HEK293 (cell line): ENCODE data around the gene CCDC3.

Experiments
- CTCF ChIA-PET: fragments of 350-600 bp; formaldehyde crosslinking; extraction: SDS; loops from one replicate; lab custom pipeline; 2021; ENCODE audit warnings: antibody characterized with exemption; lab: Yijun Ruan, JAX
- POLR2A ChIA-PET: fragments of 300-600 bp; formaldehyde crosslinking; extraction: SDS; loops from one replicate; lab custom pipeline; 2020; ENCODE audit warnings: antibody characterized with exemption, inconsistent platforms; lab: Yijun Ruan, JAX
- H3K27ac ChIP-seq: fragments of 200-500 bp; sonication (Bioruptor generic); 2 replicates; pipeline ENCODE4 v1.5.1; 2014; ENCODE audit warnings: low read depth, low read length, control low read depth, inconsistent platforms; ENCODE audit errors: extremely low read depth
- H3K36me3 ChIP-seq, 2 experiments: fragments of 200-500 bp in 1 of 2; sonication (Bioruptor generic) in 1 of 2; 1 replicate in 1 of 2; 2 replicates in 1 of 2; pipeline ENCODE4 v1.5.1; 2014 to 2017; ENCODE audit warnings: inconsistent platforms in 2 of 2, low read length in 2 of 2; ENCODE audit not compliant: control insufficient read depth in 2 of 2, insufficient read depth in 1 of 2
- H3K4me1 ChIP-seq: fragments of 200-500 bp; sonication (Bioruptor generic); 2 replicates; pipeline ENCODE4 v1.5.1; 2014; ENCODE audit warnings: mild to moderate bottlenecking, low read length, inconsistent platforms; ENCODE audit not compliant: control insufficient read depth, insufficient read depth
- H3K4me3 ChIP-seq: 2 replicates; pipeline ENCODE4 v1.5.1; 2011; ENCODE audit warnings: low read depth, mild to moderate bottlenecking, control low read depth, low read length, moderate library complexity
- H3K9me3 ChIP-seq: fragments of 200-500 bp; sonication (Bioruptor generic); 2 replicates; pipeline ENCODE4 v1.5.1; 2014; ENCODE audit warnings: low read depth, low read length, inconsistent platforms; ENCODE audit not compliant: control insufficient read depth, insufficient read depth
- BCL11A ChIP-seq: fragments of 450-650 bp; formaldehyde crosslinking; IDR thresholded peaks from 2 replicates; pipeline ENCODE4 v1.5.1; 2016; ENCODE audit warnings: low read depth, missing biosample characterization, missing genetic modification characterization
- BCL6B ChIP-seq: fragments of 450-650 bp; formaldehyde crosslinking; IDR thresholded peaks from 2 replicates; pipeline ENCODE4 v1.5.1; 2017; ENCODE audit warnings: missing biosample characterization, missing genetic modification characterization
- GFI1B ChIP-seq: fragments of 450-650 bp; formaldehyde crosslinking; IDR thresholded peaks from 2 replicates; pipeline ENCODE4 v1.5.1; 2016; ENCODE audit warnings: missing biosample characterization, missing genetic modification characterization
- HOXD13 ChIP-seq: sonication (generic); formaldehyde crosslinking; IDR thresholded peaks from 2 replicates; pipeline ENCODE4 v1.8.0; 2022; ENCODE audit warnings: missing genetic modification reagents, borderline replicate concordance
- MEIS1 ChIP-seq: sonication (generic); formaldehyde crosslinking; IDR thresholded peaks from 2 replicates; pipeline ENCODE4 v1.8.1; 2022; ENCODE audit warnings: missing genetic modification reagents, mild to moderate bottlenecking, borderline replicate concordance
- SCRT1 ChIP-seq: fragments of 450-650 bp; formaldehyde crosslinking; IDR thresholded peaks from 2 replicates; pipeline ENCODE4 v1.5.1; 2016; ENCODE audit warnings: missing biosample characterization, missing genetic modification characterization, borderline replicate concordance
- ZBTB7A ChIP-seq: fragments of 450-650 bp; formaldehyde crosslinking; IDR thresholded peaks from 2 replicates; pipeline ENCODE4 v1.5.1; 2016; ENCODE audit warnings: low read depth, missing biosample characterization, missing genetic modification characterization
- ZFP41 ChIP-seq: fragments of 450-650 bp; formaldehyde crosslinking; IDR thresholded peaks from 2 replicates; pipeline ENCODE4 v1.5.1; 2016; ENCODE audit warnings: missing biosample characterization, missing genetic modification characterization, borderline replicate concordance
- ZNF239 ChIP-seq: fragments of 450-650 bp; formaldehyde crosslinking; IDR thresholded peaks from 2 replicates; pipeline ENCODE4 v1.5.1; 2016; ENCODE audit warnings: missing biosample characterization, missing genetic modification characterization
- ZNF24 ChIP-seq: fragments of 450-650 bp; formaldehyde crosslinking; IDR thresholded peaks from 2 replicates; pipeline ENCODE4 v1.5.1; 2016; ENCODE audit warnings: missing biosample characterization, missing genetic modification characterization
- ZNF341 ChIP-seq: fragments of 450-650 bp; formaldehyde crosslinking; IDR thresholded peaks from 2 replicates; pipeline ENCODE4; 2016; ENCODE audit warnings: low read depth, missing biosample characterization, missing genetic modification characterization
- ZNF580 ChIP-seq: fragments of 450-650 bp; formaldehyde crosslinking; IDR thresholded peaks from 2 replicates; pipeline ENCODE4 v1.5.1; 2016; ENCODE audit warnings: missing biosample characterization, missing genetic modification characterization
- ZNF645 ChIP-seq: fragments of 450-650 bp; formaldehyde crosslinking; IDR thresholded peaks from 2 replicates; pipeline ENCODE4; 2016; ENCODE audit warnings: missing biosample characterization, missing genetic modification characterization
- ZNF654 ChIP-seq: fragments of 450-650 bp; formaldehyde crosslinking; IDR thresholded peaks from 2 replicates; pipeline ENCODE4 v1.5.1; 2016; ENCODE audit warnings: low read depth, missing biosample characterization, missing genetic modification characterization
- ZNF664 ChIP-seq: fragments of 450-650 bp; formaldehyde crosslinking; IDR thresholded peaks from 2 replicates; pipeline ENCODE4 v1.5.1; 2016; ENCODE audit warnings: missing biosample characterization, missing genetic modification characterization
- ZNF670 ChIP-seq: fragments of 450-650 bp; formaldehyde crosslinking; IDR thresholded peaks from 2 replicates; pipeline ENCODE4 v1.5.1; 2016; ENCODE audit warnings: missing biosample characterization, missing genetic modification characterization, low read depth
- ZNF837 ChIP-seq: fragments of 450-650 bp; formaldehyde crosslinking; IDR thresholded peaks from 2 replicates; pipeline ENCODE4 v1.5.1; 2016; ENCODE audit warnings: missing biosample characterization, missing genetic modification characterization
- TF ChIP-seq, protein P1 (sequence below): fragments of 450-650 bp; formaldehyde crosslinking; IDR thresholded peaks from 2 replicates; pipeline ENCODE4 v1.5.1; 2017; ENCODE audit warnings: missing biosample characterization, missing genetic modification characterization

CCDC3 gene

DNA sequence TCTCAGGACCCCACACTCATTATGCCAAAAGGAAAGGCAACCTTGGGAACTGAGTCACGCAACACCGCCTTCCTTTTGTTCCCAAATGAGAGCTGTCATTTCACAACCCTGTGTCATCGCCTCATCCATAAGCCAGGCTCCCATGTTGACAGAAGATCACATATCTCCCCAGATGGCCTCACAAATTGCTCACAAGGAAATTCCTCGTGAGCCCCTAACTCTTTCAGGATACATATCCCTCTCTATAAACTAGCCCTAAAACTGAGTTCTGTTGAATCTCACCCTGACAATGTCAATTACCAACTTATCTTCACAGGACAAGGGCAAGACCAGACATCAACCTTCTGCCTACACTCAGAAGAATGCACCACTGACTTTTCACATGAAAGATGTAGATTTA, 22.6 kb downstream of the CCDC3 start:
- TF ChIP-seq ZNF645 (tag by site-specific recombination) = no peak

GRCh38 chr10:12975906-12976305, 25.6 kb downstream of the CCDC3 start:
- Histone ChIP-seq H3K4me3 (no peak overlapping the region), H3K9me3 (no peaks in the 10 kb centered on the region), H3K4me1 (peaks cover 13% of the 10 kb centered on the region), H3K36me3 (no peaks in the 10 kb centered on the region), H3K27ac (no peak overlapping the region)
- ChIA-PET CTCF (no interaction called here), POLR2A (no interaction called here)
- peak; percentile 57; the same call in 1 of the 2 replicates for TF ChIP-seq ZNF24 (tag by site-specific recombination)
- no peak for TF ChIP-seq HOXD13 (CRISPR knock-in tag)
- TF ChIP-seq, protein P1, sequence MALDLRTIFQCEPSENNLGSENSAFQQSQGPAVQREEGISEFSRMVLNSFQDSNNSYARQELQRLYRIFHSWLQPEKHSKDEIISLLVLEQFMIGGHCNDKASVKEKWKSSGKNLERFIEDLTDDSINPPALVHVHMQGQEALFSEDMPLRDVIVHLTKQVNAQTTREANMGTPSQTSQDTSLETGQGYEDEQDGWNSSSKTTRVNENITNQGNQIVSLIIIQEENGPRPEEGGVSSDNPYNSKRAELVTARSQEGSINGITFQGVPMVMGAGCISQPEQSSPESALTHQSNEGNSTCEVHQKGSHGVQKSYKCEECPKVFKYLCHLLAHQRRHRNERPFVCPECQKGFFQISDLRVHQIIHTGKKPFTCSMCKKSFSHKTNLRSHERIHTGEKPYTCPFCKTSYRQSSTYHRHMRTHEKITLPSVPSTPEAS = no peak

More for the DNA sequence above, 22.6 kb downstream of the CCDC3 start:
- ChIA-PET POLR2A (no interaction called here), CTCF (interaction anchor here (0.6 kb wide), 1 partner anchor 537 kb away, joined by 3 read pairs; no protein-coding TSS in a partner anchor)
- no peaks in the 10 kb centered on the region for H3K9me3 ChIP-seq
- no peak overlapping the region for H3K4me3 ChIP-seq
- H3K4me1 ChIP-seq = peaks cover 13% of the 10 kb centered on the region
- no peak overlapping the region for H3K27ac ChIP-seq
- no peaks in the 10 kb centered on the region for H3K36me3 ChIP-seq

DNA sequence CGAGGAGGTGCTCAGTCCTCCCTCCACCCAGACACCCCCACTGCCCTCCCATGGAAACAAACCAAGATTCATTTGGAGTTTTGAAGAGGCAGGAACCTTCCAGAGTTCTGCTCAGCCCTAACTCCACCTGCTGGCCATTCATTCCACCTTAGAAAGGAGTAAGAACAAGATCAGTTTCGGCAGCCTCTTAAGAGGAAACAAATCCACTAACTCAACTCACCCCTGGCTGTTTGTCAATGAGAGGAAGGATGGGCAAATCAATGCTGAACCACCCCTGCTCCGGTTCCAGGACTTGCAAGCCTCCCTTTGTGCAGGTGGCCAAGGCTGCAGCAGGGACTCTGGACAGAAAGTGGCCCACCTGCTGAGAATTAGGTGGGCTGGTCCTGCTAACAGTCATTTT, 26.2 kb downstream of the CCDC3 start:
- ChIA-PET CTCF (no interaction called here), POLR2A (no interaction called here)
- no peak for TF ChIP-seq ZBTB7A
- no peak for TF ChIP-seq BCL11A
- no peak for TF ChIP-seq SCRT1 (tag by site-specific recombination)
- TF ChIP-seq GFI1B (tag by site-specific recombination) = no peak
- TF ChIP-seq ZNF664 = no peak
- no peak for TF ChIP-seq ZNF654
- TF ChIP-seq, all 188 proteins: peak for 0

GRCh38 chr10:12974491-12975199, 26.9 kb downstream of the CCDC3 start:
- TF ChIP-seq ZFP41 (tag by site-specific recombination) = no peak
- no peak for TF ChIP-seq ZNF239 (tag by site-specific recombination)
- no peak for TF ChIP-seq BCL6B (tag by site-specific recombination)
- TF ChIP-seq ZNF580 = no peak
- no peak for TF ChIP-seq MEIS1 (CRISPR knock-in tag)
- no peak for TF ChIP-seq ZNF670
- no peak for TF ChIP-seq ZNF837 (tag by site-specific recombination)
- TF ChIP-seq ZNF341 (tag by site-specific recombination) = no peak
- Histone ChIP-seq H3K36me3 (no peaks in the 10 kb centered on the region), H3K27ac (no peak overlapping the region), H3K4me1 (peaks cover under 1% of the 10 kb centered on the region), H3K4me3 (no peak overlapping the region), H3K9me3 (no peaks in the 10 kb centered on the region)
- ChIA-PET CTCF (no interaction called here), POLR2A (no interaction called here)

More for the DNA sequence above, 26.2 kb downstream of the CCDC3 start:
- H3K4me1 ChIP-seq = peaks cover 7% of the 10 kb centered on the region
- no peak overlapping the region for H3K27ac ChIP-seq
- no peak overlapping the region for H3K4me3 ChIP-seq
- H3K36me3 ChIP-seq = no peaks in the 10 kb centered on the region
- no peaks in the 10 kb centered on the region for H3K9me3 ChIP-seq
